ENCODE data around the gene KLK8. TPM values are rescaled to one million over a fixed set of nuclear protein-coding genes. Genes with fewer than 3 reads are reported as not detected.
A peak's percentile ranks its signal among the peaks of the same experiment; 100 is the strongest.

The KLK8 gene
- total RNA-seq, 1 experiment from 2014 or later: not detected

DNA sequence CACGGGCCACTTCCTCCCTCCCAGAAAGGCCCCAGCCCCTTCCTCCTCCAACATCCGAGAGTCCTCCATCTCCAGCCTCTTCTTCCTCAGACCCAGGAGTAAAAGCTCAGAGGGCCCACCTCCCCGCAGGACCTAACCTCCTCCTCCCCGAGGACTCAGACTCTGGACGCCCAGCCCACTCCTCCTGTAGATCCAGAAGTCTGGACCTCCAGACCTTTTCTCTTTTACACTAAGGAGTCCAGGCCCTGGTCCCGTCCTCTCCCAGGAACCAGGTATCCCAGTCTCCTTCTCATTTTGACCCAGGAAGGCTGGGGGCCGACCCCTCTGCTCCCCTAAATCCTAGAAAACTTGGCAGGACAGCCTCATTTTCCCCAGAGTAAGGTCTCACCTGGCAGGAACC, 1.9 kb upstream of the KLK8 start:
- Histone ChIP-seq H3K27me3 (replicated peaks; ENCODE audit: insufficient read depth, low read depth, low read length, poor library complexity) (peaks cover 24% of the 10 kb centered on the region), H3K4me3 (ENCODE audit: low read depth, low read length, poor library complexity, severe bottlenecking) (no peak overlapping the region), H3K4me1 (ENCODE audit: insufficient read depth, low read length, poor library complexity, severe bottlenecking) (no peaks in the 10 kb centered on the region), H3K36me3 (ENCODE audit: insufficient read depth, low read length, poor library complexity, severe bottlenecking) (no peaks in the 10 kb centered on the region), H3K27ac (ENCODE audit: low read depth, low read length, poor library complexity, severe bottlenecking) (no peak overlapping the region), H3K9me3 (ENCODE audit: low read depth, low read length, poor library complexity, severe bottlenecking) (no peaks in the 10 kb centered on the region)
- TF ChIP-seq EZH2 (IDR thresholded peaks at IDR 0.05; ENCODE audit: borderline replicate concordance, low read depth, low read length, poor library complexity, severe bottlenecking): no peak
- TF ChIP-seq, protein P1, sequence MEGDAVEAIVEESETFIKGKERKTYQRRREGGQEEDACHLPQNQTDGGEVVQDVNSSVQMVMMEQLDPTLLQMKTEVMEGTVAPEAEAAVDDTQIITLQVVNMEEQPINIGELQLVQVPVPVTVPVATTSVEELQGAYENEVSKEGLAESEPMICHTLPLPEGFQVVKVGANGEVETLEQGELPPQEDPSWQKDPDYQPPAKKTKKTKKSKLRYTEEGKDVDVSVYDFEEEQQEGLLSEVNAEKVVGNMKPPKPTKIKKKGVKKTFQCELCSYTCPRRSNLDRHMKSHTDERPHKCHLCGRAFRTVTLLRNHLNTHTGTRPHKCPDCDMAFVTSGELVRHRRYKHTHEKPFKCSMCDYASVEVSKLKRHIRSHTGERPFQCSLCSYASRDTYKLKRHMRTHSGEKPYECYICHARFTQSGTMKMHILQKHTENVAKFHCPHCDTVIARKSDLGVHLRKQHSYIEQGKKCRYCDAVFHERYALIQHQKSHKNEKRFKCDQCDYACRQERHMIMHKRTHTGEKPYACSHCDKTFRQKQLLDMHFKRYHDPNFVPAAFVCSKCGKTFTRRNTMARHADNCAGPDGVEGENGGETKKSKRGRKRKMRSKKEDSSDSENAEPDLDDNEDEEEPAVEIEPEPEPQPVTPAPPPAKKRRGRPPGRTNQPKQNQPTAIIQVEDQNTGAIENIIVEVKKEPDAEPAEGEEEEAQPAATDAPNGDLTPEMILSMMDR (conservative IDR thresholded peaks at IDR 0.05; ENCODE audit: low read depth, low read length): no peak
- DNase-seq (ENCODE audit: low spot score): no peak
- intact Hi-C loops (cut with micrococcal nuclease; ENCODE audit: unreplicated experiment): no loop called here
- POLR2A ChIA-PET (ENCODE audit: low non-redundant PET): no interaction called here
- CTCF ChIA-PET: no interaction called here
- no TSS peak for BruUV-seq (replicated peaks)

DNA sequence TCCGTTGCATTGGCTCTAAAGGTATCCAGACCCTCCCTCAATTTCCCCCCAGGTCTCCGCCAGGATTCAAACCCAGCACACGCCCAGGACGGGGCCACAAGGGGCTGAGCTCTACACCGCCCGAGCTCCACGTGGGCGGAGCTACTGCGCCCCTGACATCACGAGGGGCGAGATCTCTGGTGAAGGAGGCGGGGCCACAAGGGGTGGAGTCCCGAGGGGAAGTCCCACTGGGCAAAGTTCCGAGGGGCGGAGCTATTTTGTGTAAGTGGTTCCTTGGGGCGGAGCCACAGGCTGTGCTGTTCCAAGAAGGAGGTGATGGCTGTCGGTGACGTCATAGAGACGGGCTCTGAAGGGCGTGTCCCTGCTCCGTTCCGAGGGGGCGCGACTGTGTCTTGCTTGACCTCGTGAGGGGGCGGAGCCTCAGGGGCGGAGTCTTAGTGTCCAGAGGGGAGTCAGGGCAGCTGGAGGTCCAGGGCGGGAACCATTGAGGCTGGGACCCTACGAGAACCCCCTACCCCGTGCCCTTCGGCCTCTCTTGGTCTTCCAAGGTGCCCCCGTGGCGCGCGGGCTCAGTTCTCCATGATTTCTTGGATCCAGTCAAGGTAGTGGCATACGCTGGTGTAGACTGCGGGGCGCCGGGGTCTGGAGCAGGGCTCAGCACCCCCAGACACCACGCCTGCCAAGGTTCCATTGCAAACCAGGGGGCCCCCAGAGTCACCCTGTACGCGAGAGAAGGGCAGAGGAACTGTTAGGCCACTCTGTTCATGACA, 1.3 kb upstream of the KLK8 start:
- peak; percentile 61 for DNase-seq (ENCODE audit: low spot score)
- POLR2A ChIA-PET (ENCODE audit: low non-redundant PET): no interaction called here
- Histone ChIP-seq H3K4me3 (ENCODE audit: low read depth, low read length, poor library complexity, severe bottlenecking) (no peak overlapping the region), H3K27ac (ENCODE audit: low read depth, low read length, poor library complexity, severe bottlenecking) (no peak overlapping the region), H3K4me1 (ENCODE audit: insufficient read depth, low read length, poor library complexity, severe bottlenecking) (no peaks in the 10 kb centered on the region), H3K27me3 (replicated peaks; ENCODE audit: insufficient read depth, low read depth, low read length, poor library complexity) (peaks cover 20% of the 10 kb centered on the region), H3K36me3 (ENCODE audit: insufficient read depth, low read length, poor library complexity, severe bottlenecking) (no peaks in the 10 kb centered on the region), H3K9me3 (ENCODE audit: low read depth, low read length, poor library complexity, severe bottlenecking) (no peaks in the 10 kb centered on the region)
- no peak for TF ChIP-seq EZH2 (IDR thresholded peaks at IDR 0.05; ENCODE audit: borderline replicate concordance, low read depth, low read length, poor library complexity, severe bottlenecking)
- TF ChIP-seq, protein P1 (conservative IDR thresholded peaks at IDR 0.05; ENCODE audit: low read depth, low read length): no peak
- BruUV-seq (replicated peaks): no TSS peak
- CTCF ChIA-PET: interaction anchor here (0.6 to 1.2 kb wide), 2 partner anchors 14 to 78 kb away, joined by 3 to 5 read pairs; no protein-coding TSS in a partner anchor
- intact Hi-C loops (cut with micrococcal nuclease; ENCODE audit: unreplicated experiment): no loop called here

DNA sequence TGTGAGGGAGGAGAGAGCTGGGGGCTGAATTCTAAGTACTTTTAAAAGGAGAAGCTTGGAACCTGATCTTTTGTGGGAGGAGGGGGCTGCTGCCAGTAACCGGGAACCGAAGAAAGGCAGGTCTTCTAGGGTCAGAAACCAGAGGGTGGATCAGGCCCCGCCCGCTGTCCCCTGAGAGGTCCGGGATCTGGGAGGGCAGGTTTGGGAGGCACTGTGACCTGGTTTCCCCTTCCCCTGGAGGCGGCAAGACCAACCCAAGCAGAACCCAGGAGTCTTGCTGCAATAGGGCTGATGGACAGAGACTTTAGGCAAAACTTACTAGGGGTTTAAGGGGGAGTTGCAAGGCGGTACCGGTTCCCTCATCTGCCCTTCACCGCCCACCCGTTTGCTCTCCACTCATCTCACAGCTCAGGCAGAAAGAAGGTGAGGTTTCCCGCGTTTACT, 707 bp upstream of the KLK8 start:
- intact Hi-C loops (cut with micrococcal nuclease; ENCODE audit: unreplicated experiment): no loop called here
- no peak for DNase-seq (ENCODE audit: low spot score)
- ChIA-PET POLR2A (ENCODE audit: low non-redundant PET) (no interaction called here), CTCF (interaction anchor here (1.2 kb wide), 1 partner anchor 15 kb away, joined by 3 read pairs; no protein-coding TSS in a partner anchor)
- TF ChIP-seq, protein P1 (conservative IDR thresholded peaks at IDR 0.05; ENCODE audit: low read depth, low read length): no peak
- TF ChIP-seq EZH2 (IDR thresholded peaks at IDR 0.05; ENCODE audit: borderline replicate concordance, low read depth, low read length, poor library complexity, severe bottlenecking): no peak
- Histone ChIP-seq H3K4me3 (ENCODE audit: low read depth, low read length, poor library complexity, severe bottlenecking) (no peak overlapping the region), H3K27ac (ENCODE audit: low read depth, low read length, poor library complexity, severe bottlenecking) (no peak overlapping the region), H3K9me3 (ENCODE audit: low read depth, low read length, poor library complexity, severe bottlenecking) (no peaks in the 10 kb centered on the region), H3K27me3 (replicated peaks; ENCODE audit: insufficient read depth, low read depth, low read length, poor library complexity) (peaks cover 14% of the 10 kb centered on the region), H3K4me1 (ENCODE audit: insufficient read depth, low read length, poor library complexity, severe bottlenecking) (no peaks in the 10 kb centered on the region), H3K36me3 (ENCODE audit: insufficient read depth, low read length, poor library complexity, severe bottlenecking) (no peaks in the 10 kb centered on the region)
- no TSS peak for BruUV-seq (replicated peaks)
